PFSK-1 (cell line): ENCODE measurements around the gene ST8SIA5.

Experiments used
- POLR2AphosphoS5 ChIP-seq: IDR thresholded peaks from 2 replicates; pipeline ENCODE4 v1.6.1; 2012; ENCODE audit warnings: low read depth, mild to moderate bottlenecking, control low read depth, low read length, moderate library complexity
- TF ChIP-seq, protein P1 (sequence below), 2 experiments: IDR thresholded peaks; 2 replicates each; pipeline versions ENCODE4 v1.6.1 to v1.8.0; 2011 to 2012; ENCODE audit warnings: low read depth in 2 of 2, low read length in 2 of 2, control low read depth in 1 of 2, inconsistent platforms in 1 of 2, mild to moderate bottlenecking in 1 of 2, moderate library complexity in 1 of 2; ENCODE audit not compliant: insufficient read depth in 1 of 2

DNA sequence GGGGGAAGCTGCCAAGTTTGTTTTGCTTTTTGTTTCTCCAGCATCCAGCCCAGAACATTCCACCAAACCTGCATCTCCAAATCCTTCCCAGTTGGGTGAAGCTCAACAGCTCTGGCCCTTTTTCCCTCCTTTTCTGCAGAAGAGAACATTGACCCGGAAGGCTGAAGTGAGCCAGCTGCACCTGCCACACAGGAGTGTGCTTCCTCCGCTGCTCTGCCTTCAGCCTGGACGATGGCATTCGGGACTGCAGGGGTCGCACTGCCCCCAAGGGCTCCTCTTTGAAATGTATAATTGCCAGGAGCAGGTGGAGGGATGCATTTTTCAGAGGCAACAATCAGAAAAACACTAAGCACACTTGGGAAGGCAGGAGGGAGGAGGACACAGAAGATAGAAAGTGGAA is 41.8 kb downstream of the ST8SIA5 start:
- TF ChIP-seq, protein P1, sequence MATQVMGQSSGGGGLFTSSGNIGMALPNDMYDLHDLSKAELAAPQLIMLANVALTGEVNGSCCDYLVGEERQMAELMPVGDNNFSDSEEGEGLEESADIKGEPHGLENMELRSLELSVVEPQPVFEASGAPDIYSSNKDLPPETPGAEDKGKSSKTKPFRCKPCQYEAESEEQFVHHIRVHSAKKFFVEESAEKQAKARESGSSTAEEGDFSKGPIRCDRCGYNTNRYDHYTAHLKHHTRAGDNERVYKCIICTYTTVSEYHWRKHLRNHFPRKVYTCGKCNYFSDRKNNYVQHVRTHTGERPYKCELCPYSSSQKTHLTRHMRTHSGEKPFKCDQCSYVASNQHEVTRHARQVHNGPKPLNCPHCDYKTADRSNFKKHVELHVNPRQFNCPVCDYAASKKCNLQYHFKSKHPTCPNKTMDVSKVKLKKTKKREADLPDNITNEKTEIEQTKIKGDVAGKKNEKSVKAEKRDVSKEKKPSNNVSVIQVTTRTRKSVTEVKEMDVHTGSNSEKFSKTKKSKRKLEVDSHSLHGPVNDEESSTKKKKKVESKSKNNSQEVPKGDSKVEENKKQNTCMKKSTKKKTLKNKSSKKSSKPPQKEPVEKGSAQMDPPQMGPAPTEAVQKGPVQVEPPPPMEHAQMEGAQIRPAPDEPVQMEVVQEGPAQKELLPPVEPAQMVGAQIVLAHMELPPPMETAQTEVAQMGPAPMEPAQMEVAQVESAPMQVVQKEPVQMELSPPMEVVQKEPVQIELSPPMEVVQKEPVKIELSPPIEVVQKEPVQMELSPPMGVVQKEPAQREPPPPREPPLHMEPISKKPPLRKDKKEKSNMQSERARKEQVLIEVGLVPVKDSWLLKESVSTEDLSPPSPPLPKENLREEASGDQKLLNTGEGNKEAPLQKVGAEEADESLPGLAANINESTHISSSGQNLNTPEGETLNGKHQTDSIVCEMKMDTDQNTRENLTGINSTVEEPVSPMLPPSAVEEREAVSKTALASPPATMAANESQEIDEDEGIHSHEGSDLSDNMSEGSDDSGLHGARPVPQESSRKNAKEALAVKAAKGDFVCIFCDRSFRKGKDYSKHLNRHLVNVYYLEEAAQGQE (IDR thresholded peaks at IDR 0.05; ENCODE audit: insufficient read depth in 1 of 2, low read depth in 2 of 2, low read length in 2 of 2): no peak
- no peak for TF ChIP-seq POLR2AphosphoS5
